ENCODE data around the gene LHFPL6.

LHFPL6 gene

DNA sequence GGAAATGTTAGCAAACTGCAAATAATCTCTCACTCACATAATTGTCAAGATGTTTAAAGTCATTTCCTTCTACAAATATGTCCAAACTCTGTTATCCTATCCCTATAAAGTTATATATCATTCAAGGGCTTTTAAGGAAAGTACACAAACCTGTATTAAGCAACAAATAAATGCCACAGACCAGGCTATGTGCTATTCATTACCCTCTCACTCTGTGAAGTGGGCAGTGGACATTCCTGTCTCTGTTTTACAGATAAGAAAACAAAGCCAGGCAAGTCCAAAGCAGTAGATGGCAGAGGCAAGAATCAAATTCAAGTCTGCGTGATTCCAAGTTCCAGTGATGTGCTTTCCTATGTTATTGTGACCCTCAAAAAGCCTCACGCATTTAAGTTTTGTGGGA lies 140.6 kb downstream of the LHFPL6 start:
- DNase-seq (ENCODE audit: low spot score), result peak; percentile 35

DNA sequence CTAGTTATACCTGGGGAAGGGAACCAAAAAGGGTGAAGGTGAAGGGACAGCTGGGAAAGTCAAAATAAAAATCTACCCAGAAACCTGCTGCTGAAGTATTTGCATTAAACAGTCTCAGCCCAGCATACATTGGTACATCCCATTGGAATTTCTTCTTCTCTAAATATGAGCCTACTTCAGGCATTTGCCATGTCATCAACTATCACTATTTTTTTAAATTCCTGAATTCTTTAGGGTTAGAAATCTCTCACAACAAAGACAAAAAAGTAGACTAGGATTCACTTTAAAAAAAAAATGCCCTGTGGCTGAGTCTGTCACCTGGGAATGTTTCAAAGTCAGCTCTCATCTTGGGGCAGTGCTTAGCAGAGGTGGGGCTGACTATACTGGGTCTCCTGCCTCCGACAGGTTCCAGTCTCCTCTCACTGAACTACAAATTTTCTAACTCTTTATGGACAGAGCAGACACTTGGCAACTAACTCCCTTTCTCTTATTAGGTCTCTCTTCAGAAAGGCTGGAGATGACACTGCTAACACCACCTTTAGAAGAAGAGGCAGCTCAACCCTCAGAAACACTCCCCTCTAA lies 141.2 kb downstream of the LHFPL6 start:
- no peak for DNase-seq (ENCODE audit: low spot score)

GRCh38 chr13:39457274-39457673 lies 145.7 kb downstream of the LHFPL6 start:
- DNase-seq (ENCODE audit: low spot score), result no peak

GRCh38 chr13:39455521-39456175 lies 147.3 kb downstream of the LHFPL6 start:
- no peak for DNase-seq (ENCODE audit: low spot score)

- no peak for DNase-seq (ENCODE audit: low spot score)
Observed at GRCh38 chr13:39452834-39453233, 150.2 kb downstream of the LHFPL6 start.

DNA sequence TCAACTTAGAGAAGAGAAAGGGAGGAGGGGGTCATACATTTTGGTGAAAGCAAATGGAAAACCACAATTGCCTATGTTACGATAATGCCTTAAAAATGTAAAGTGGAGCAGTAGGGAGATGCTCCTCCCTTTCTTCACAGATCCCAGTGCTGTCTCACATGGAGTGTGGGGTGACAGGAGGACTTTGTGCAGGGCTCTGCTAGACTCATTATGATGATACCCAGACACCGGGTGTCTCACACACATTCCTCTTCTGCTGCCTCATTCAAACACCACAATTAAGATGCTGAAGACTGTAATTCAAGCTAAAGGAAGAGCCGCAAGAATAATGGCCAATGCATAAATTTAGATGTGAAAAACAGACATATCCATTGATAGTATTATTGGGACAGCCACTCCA lies 150.6 kb downstream of the LHFPL6 start:
- DNase-seq (ENCODE audit: low spot score), result no peak

DNA sequence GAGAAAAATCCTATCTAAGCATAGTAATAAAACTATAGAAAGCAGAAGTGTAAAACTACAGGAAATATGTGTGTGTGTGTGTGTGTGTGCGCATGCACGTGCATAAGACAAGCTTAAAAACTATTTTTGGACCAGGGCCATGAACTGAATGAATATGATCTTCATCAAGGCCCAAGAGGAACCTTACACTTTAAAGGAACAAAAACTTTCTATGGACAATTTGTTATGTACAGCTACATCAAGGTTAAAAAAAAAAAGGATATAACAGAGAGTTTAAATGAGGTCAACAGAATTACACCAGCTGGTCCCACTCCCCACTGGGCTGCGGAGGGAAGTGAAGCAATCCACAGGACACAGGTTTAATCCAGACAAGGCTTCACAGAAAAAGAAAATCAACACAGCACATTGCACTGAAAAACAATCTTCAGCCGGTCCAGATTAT lies 151.1 kb downstream of the LHFPL6 start:
- no peak for DNase-seq (ENCODE audit: low spot score)

DNA sequence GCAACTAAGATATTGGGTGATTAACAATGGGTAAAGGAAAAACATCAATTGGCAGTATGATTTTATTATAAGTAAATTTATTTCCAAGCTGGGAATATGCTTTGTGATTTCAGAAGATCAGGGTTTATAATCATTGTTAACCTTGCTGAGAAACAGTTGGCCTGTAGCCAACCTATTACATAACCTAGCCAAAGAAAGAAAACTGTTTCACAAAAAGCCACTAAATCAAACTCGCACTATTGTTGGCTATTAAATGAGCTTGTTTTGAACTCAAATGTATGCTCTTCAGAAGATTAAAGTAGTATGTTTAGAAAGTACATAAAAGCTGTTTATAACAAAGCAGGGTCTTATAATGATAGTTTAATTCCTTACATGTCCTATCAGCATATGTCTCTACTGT lies 151.7 kb downstream of the LHFPL6 start:
- DNase-seq (ENCODE audit: low spot score), result no peak

GRCh38 chr13:39450176-39450575 lies 152.8 kb downstream of the LHFPL6 start:
- no peak for DNase-seq (ENCODE audit: low spot score)

DNA sequence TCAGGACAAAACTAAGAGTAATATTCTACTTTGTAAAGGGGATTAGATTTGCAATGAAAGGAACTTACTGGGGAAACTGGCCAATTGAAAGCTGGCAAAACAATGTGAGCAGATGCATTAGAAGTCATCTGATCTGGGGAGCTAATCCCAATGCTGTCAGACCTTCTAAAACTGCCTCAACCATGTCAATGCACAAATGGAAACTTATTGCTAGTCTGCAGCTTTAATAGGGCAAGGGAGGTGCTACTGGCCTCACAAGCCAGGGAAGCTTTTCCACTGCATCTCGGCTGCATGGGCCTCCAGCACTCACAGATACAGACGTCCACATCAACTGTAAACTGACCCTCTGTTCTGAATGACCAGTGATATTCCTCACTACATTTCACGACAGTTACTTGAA lies 154.2 kb downstream of the LHFPL6 start:
- DNase-seq (ENCODE audit: low spot score), result no peak

DNA sequence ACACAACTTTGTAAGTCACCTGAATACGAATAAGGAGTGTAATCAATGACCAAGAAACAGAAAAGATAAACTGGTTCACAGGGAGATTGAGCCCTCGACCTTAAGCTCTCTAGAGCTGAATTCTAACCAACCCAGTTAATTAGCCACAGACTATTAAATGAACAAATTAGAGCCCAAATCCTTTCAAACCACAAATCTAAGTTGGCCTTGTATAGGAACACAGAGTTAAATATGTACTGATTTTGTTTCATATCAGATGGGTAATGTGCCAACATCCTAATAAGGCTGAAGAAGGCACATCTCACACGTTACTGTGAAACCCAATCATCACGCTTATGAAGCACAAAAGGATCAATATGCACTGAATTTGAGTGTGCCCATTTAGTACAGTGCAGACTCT lies 156.1 kb downstream of the LHFPL6 start:
- no peak for DNase-seq (ENCODE audit: low spot score)

DNA sequence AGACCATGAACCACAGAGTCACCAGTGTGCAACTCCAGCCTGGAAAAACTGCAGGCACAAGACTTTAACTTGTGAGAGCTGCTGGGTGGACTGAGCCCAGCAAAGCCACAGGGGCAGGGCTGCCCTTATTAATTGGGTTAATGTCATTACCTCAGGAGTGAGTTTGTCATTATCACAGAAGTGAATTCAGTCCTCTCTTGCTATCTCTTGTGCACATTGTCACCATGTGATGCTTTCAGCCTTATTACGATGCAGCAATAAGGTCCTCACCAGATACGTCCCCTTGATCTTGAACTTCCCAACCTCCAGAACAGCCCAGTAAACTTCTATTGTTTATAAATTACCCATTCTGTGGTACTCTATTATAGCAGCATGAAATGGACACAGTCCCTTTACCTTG lies 158.1 kb downstream of the LHFPL6 start:
- DNase-seq (ENCODE audit: low spot score), result no peak

- DNase-seq (ENCODE audit: low spot score), result no peak
Observed at GRCh38 chr13:39433651-39434050, 169.3 kb downstream of the LHFPL6 start.

DNA sequence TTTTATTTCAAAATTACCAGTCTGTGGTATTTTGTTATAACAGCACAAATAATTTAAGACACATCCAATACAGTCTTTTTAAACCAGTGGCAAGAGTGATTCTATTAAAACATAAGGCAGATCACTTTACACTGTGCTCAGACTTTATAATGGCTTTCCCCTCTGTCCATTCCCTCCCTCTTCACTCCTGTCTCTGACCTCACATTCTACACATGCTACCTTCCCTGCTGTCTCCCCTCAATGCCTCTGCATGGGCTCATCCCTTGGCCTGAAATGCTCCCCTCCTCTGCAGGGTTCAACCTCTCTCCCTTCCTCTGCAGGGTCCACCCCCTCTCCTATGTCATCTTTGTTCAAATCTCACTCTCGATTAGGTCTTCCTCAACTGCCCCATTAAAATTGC lies 170.8 kb downstream of the LHFPL6 start:
- no peak for DNase-seq (ENCODE audit: low spot score)

- DNase-seq (ENCODE audit: low spot score), result no peak
Observed at GRCh38 chr13:39422845-39423565, 180.0 kb downstream of the LHFPL6 start.

DNA sequence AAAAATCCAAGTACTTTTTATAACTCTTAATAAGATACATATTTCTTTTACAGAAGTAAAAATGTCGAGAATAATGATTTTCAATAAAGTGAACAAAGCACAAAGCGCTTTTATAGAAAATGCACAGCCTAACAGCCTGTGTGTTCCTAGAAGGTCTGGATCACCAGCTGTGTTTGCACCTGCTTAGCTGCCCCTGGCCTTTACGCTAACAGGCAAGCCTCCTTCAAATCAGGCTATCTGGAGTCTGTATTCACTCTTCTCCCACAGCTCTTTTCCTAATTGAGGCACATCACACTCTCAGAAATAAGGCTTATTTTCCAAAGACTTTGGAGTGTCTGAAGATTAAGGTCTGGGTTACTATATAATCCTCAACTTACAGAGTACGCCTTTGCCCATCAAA lies 183.1 kb downstream of the LHFPL6 start:
- no peak for DNase-seq (ENCODE audit: low spot score)

- DNase-seq (ENCODE audit: low spot score), result no peak
Observed at GRCh38 chr13:39419068-39419467, 183.9 kb downstream of the LHFPL6 start.

- DNase-seq (ENCODE audit: low spot score), result no peak
Observed at GRCh38 chr13:39418424-39418823, 184.6 kb downstream of the LHFPL6 start.

DNA sequence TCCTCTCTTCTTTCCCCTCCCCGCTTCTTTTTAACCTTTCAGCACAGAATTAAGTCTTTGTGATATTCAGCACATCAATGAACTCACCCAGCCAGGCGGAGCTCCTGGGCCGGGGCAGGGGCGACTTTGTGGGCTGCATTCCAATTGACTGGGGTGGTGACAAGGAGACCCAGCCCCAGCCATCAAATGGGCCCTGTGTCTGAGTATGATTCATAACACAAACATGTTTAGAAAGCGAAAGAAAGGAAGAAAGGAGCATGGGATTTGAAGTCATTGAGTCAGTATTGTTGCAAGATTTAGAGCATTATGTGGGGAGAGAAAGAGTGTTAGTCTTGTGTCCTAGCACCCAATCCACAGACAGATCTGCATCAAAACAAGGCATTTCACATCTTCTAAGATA lies 185.3 kb downstream of the LHFPL6 start:
- DNase-seq (ENCODE audit: low spot score), result peak; percentile 44

DNA sequence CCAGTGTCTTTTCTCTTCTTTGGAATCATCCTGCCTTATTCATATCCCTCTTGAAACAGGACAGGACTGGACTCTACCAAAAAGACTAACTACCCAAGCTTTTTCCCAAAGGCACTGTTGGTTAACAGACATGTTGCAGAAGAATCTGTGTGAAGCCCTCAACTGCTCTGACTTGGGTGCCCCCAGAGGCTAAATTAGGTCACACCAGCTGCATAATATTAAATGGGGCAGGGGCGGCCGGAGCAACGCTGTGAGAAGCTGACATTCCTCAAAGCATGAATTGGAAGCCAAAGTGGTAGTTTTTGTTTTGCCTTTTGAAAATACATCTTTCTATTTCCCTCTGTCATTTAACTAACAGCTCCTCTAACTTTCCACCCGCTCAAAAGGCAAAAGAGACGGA lies 185.9 kb downstream of the LHFPL6 start:
- DNase-seq (ENCODE audit: low spot score), result peak; percentile 17

DNA sequence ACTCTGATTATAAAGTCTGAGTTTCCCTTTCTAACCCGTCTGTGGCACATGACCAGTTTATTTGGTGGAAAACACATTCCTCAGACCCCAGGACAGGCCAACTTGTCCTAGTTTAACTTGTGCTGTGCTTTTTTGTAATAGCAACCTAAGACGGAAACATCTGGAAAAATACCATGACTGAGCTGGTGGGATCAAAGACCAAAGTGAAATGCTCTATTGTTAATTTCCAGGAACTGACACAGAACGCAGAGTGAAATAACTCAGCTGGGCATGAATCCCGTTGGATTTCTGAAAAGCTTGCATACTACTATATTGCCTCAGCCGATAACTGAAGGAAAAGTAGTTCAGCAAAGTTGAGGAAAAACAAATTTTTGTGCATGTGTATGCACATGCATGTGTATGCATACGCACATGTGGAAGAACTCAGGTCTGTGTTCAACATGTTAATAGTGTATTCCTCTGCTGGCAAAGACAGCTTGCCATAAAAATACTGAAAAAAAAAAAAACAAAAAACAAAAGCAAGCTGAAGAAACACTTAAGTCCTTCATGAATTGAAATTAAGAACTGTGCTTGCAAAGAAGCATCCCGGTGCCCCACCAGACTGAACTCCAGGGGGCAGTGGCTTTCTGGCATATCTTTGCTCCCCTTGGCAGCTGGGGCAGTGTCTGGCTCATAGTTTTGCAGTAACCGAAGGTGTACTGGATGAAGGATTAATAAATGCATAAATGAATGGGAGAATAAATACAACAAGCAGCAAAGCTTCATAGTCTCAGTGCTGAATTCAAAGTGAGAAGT lies 187.8 kb downstream of the LHFPL6 start:
- peak; percentile 34 for DNase-seq (ENCODE audit: low spot score)

DNA sequence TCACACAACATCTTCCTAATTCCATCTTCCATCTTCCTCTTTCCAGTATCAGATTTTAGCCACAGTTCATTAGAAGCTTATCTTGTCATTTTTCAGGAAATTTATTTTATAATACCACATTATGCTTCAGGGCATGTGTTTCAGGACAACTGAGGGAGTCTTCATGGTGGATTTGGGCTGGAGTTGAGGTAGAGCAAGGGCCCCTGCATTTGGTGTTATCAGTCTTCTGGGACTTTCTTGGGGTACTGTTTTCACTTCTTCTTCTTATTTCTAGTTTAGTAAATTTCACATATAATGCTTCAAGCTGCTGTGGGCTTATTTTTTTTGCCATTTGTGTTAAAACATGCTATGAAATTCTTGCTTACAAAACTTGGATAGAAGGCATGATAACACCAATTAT lies 188.7 kb downstream of the LHFPL6 start:
- no peak for DNase-seq (ENCODE audit: low spot score)

GRCh38 chr13:39411511-39411910 lies 191.5 kb downstream of the LHFPL6 start:
- DNase-seq (ENCODE audit: low spot score), result no peak

All from SW480 (cell line).